GM18951 (cell line): ENCODE data around the gene SUCLG2.
"Not testable (repeated sequence)": the region's sequence is repeated elsewhere in the genome, so short reads cannot be mapped to it uniquely, and the experiment has no call there.

Source experiments
- POLR2A ChIP-seq: IDR thresholded peaks from 4 replicates; pipeline ENCODE4 v1.6.1; 2011; ENCODE audit warnings: mild to moderate bottlenecking; ENCODE audit not compliant: insufficient read length, insufficient read depth; ENCODE audit errors: extremely low read depth
- in situ Hi-C: fragments of 300-500 bp; cut with MboI; formaldehyde crosslinking; loops from one replicate; pipeline ENCODE4 v1.12.0; 2022; ENCODE audit warnings: low sequenced_read_pairs, mixed read lengths, inconsistent platforms; ENCODE audit not compliant: unreplicated experiment

Gene SUCLG2

GRCh38 chr3:67587301-67587700 is 67.1 kb downstream of the SUCLG2 start:
- in situ Hi-C loops: no loop called here
- no peak for TF ChIP-seq POLR2A

- in situ Hi-C loops: not testable (repeated sequence)
These were observed 69.8 kb downstream of the SUCLG2 start for GRCh38 chr3:67584608-67585007.

- in situ Hi-C loops: no loop called here
- TF ChIP-seq POLR2A: no peak
These were observed 73.9 kb downstream of the SUCLG2 start for GRCh38 chr3:67580430-67581000.

GRCh38 chr3:67578416-67578815 is 76.0 kb downstream of the SUCLG2 start:
- in situ Hi-C loops: no loop called here
- no peak for TF ChIP-seq POLR2A

- no peak for TF ChIP-seq POLR2A
These were observed 78.0 kb downstream of the SUCLG2 start for GRCh38 chr3:67576441-67576840.

GRCh38 chr3:67569324-67569723 is 85.1 kb downstream of the SUCLG2 start:
- no peak for TF ChIP-seq POLR2A
- in situ Hi-C loops: no loop called here

More at GRCh38 chr3:67576441-67576840, 78.0 kb downstream of the SUCLG2 start:
- in situ Hi-C loops: no loop called here

- no peak for TF ChIP-seq POLR2A
- in situ Hi-C loops: no loop called here
These were observed 86.5 kb downstream of the SUCLG2 start for GRCh38 chr3:67567893-67568292.

- in situ Hi-C loops: no loop called here
- TF ChIP-seq POLR2A: no peak
These were observed 89.4 kb downstream of the SUCLG2 start for GRCh38 chr3:67564973-67565372.

- in situ Hi-C loops: no loop called here
- TF ChIP-seq POLR2A: no peak
These were observed 90.4 kb downstream of the SUCLG2 start for GRCh38 chr3:67564008-67564407.

- no peak for TF ChIP-seq POLR2A
These were observed 92.6 kb downstream of the SUCLG2 start for GRCh38 chr3:67561667-67562394.

GRCh38 chr3:67561266-67561665 is 93.1 kb downstream of the SUCLG2 start:
- no peak for TF ChIP-seq POLR2A
- in situ Hi-C loops: no loop called here

More at GRCh38 chr3:67561667-67562394, 92.6 kb downstream of the SUCLG2 start:
- in situ Hi-C loops: no loop called here

- in situ Hi-C loops: no loop called here
- TF ChIP-seq POLR2A: no peak
These were observed 95.3 kb downstream of the SUCLG2 start for GRCh38 chr3:67559029-67559605.

GRCh38 chr3:67558426-67558825 is 96.0 kb downstream of the SUCLG2 start:
- no peak for TF ChIP-seq POLR2A
- in situ Hi-C loops: no loop called here

GRCh38 chr3:67557848-67558355 is 96.5 kb downstream of the SUCLG2 start:
- TF ChIP-seq POLR2A: no peak
- in situ Hi-C loops: no loop called here

GRCh38 chr3:67551361-67552016 is 102.9 kb downstream of the SUCLG2 start:
- no peak for TF ChIP-seq POLR2A

More at GRCh38 chr3:67551361-67552016, 102.9 kb downstream of the SUCLG2 start:
- in situ Hi-C loops: no loop called here
